ENCODE measurements around the gene SHLD2. TPM values are rescaled to one million over a fixed set of nuclear protein-coding genes. Genes with fewer than 3 reads are reported as not detected.
A peak's percentile ranks its signal among the peaks of the same experiment; 100 is the strongest.
"Not testable (repeated sequence)": the region's sequence is repeated elsewhere in the genome, so short reads cannot be mapped to it uniquely, and the experiment has no call there.

SHLD2 gene
- total RNA-seq, 1 donor, result 45.7 TPM

- H3K4me3 ChIP-seq (ENCODE audit: low read depth, low read length), result no peak overlapping the region
- DNase-seq (ENCODE audit: low read depth), result no peak
- no peak for TF ChIP-seq CTCF (IDR thresholded peaks at IDR 0.05; ENCODE audit: insufficient read depth, low read length)
Observed at GRCh38 chr10:87090779-87091178, 4.2 kb upstream of the SHLD2 start.

- peak; percentile 53 for DNase-seq (ENCODE audit: low read depth)
- no peak for TF ChIP-seq CTCF (IDR thresholded peaks at IDR 0.05; ENCODE audit: insufficient read depth, low read length)
Observed at GRCh38 chr10:87092376-87092860, 2.6 kb upstream of the SHLD2 start.

GRCh38 chr10:87092861-87093631 is 2.0 kb upstream of the SHLD2 start:
- peak overlapping the region; percentile 86 for H3K4me3 ChIP-seq (ENCODE audit: low read depth, low read length)
- TF ChIP-seq CTCF (IDR thresholded peaks at IDR 0.05; ENCODE audit: insufficient read depth, low read length), result peak; percentile 1
- DNase-seq (ENCODE audit: low read depth), result peak; percentile 39

More at GRCh38 chr10:87092376-87092860, 2.6 kb upstream of the SHLD2 start:
- peak overlapping the region; percentile 86 for H3K4me3 ChIP-seq (ENCODE audit: low read depth, low read length)

GRCh38 chr10:87093632-87094372 is 1.2 kb upstream of the SHLD2 start:
- peak overlapping the region; percentile 86 for H3K4me3 ChIP-seq (ENCODE audit: low read depth, low read length)
- DNase-seq (ENCODE audit: low read depth), result peak; percentile 21
- TF ChIP-seq CTCF (IDR thresholded peaks at IDR 0.05; ENCODE audit: insufficient read depth, low read length), result no peak

GRCh38 chr10:87095236-87095945 is 385 bp downstream of the SHLD2 start:
- peak overlapping the region; percentile 87 for H3K4me3 ChIP-seq (ENCODE audit: low read depth, low read length)
- DNase-seq (ENCODE audit: low read depth), result peak; percentile 81
- no peak for TF ChIP-seq CTCF (IDR thresholded peaks at IDR 0.05; ENCODE audit: insufficient read depth, low read length)

- no peak for TF ChIP-seq CTCF (IDR thresholded peaks at IDR 0.05; ENCODE audit: insufficient read depth, low read length)
- DNase-seq (ENCODE audit: low read depth), result no peak
- no peak overlapping the region for H3K4me3 ChIP-seq (ENCODE audit: low read depth, low read length)
Observed at GRCh38 chr10:87101996-87102395, 7.0 kb downstream of the SHLD2 start.

- DNase-seq (ENCODE audit: low read depth); H3K4me3 ChIP-seq (ENCODE audit: low read depth, low read length): not testable (repeated sequence)
Observed at GRCh38 chr10:87104727-87105126, 9.7 kb downstream of the SHLD2 start.

Measured in fibroblast of the aortic adventitia (primary cell).